Neural cell (in vitro differentiated cells): ENCODE results near the gene SMCO4. TPM values are rescaled to one million over a fixed set of nuclear protein-coding genes. Genes with fewer than 3 reads are reported as not detected.
"Not testable (repeated sequence)": the region's sequence is repeated elsewhere in the genome, so short reads cannot be mapped to it uniquely, and the experiment has no call there.

Experiments
- H2AFZ ChIP-seq: fragments of 200-600, 300-800 bp; sonication (generic), shearing (Covaris generic); 2 replicates; pipeline ENCODE4 v1.6.0; 2014; ENCODE audit warnings: low read depth, mild to moderate bottlenecking, antibody characterized with exemption, low read length, moderate library complexity
- H3F3A ChIP-seq: fragments of 200-600 bp; shearing (Covaris generic); 2 replicates; pipeline ENCODE4 v1.6.1; 2016; ENCODE audit warnings: mild to moderate bottlenecking, moderate library complexity, mixed read lengths, antibody characterized with exemption, low read length; ENCODE audit not compliant: insufficient read depth, poor library complexity, severe bottlenecking
- H3K27ac ChIP-seq: fragments of 200-600, 300-800 bp; sonication (generic), shearing (Covaris generic); 2 replicates; pipeline ENCODE4 v1.5.1; 2014; ENCODE audit warnings: mild to moderate bottlenecking, low read length, moderate library complexity
- H3K27me3 ChIP-seq: fragments of 300-800, 200-600 bp; sonication (generic), shearing (Covaris generic); 2 replicates; pipeline ENCODE4 v1.6.0; 2014; ENCODE audit warnings: mild to moderate bottlenecking, low read depth, low read length, moderate library complexity; ENCODE audit not compliant: insufficient read depth
- H3K36me3 ChIP-seq: fragments of 300-800, 200-600 bp; sonication (generic), shearing (Covaris generic); 2 replicates; pipeline ENCODE4 v1.5.1; 2014; ENCODE audit warnings: mild to moderate bottlenecking, antibody characterized with exemption, low read length, moderate library complexity; ENCODE audit not compliant: insufficient read depth
- H3K4me2 ChIP-seq: fragments of 300-800, 200-600 bp; sonication (generic), shearing (Covaris generic); 2 replicates; pipeline ENCODE4 v1.6.0; 2014; ENCODE audit warnings: mild to moderate bottlenecking, low read length
- H3K4me3 ChIP-seq: fragments of 300-800, 200-600 bp; sonication (generic), shearing (Covaris generic); 2 replicates; pipeline ENCODE4 v1.5.1; 2014; ENCODE audit warnings: mild to moderate bottlenecking, low read length, moderate library complexity
- H3K79me2 ChIP-seq: fragments of 200-600 bp; shearing (Covaris generic); replicated peaks from 2 replicates; pipeline ENCODE4 v1.6.0; 2014; ENCODE audit warnings: mild to moderate bottlenecking, low read length, moderate library complexity; ENCODE audit not compliant: insufficient read depth
- H3K9ac ChIP-seq: fragments of 300-800, 200-600 bp; sonication (generic), shearing (Covaris generic); 2 replicates; pipeline ENCODE4 v1.6.1; 2016; ENCODE audit warnings: mild to moderate bottlenecking, low read length, mixed read lengths
- H3K9me2 ChIP-seq: fragments of 200-600 bp; shearing (Covaris generic); 2 replicates; pipeline ENCODE4 v1.6.1; 2016; ENCODE audit warnings: mild to moderate bottlenecking, low read length, mixed read lengths; ENCODE audit not compliant: insufficient read depth
- H3K9me3 ChIP-seq: fragments of 200-600, 300-800 bp; sonication (generic), shearing (Covaris generic); 2 replicates; pipeline ENCODE4 v1.6.1; 2016; ENCODE audit warnings: mild to moderate bottlenecking, mixed run types, low read length, moderate library complexity, mixed read lengths
- H4K20me1 ChIP-seq: fragments of 200-600 bp; shearing (Covaris generic); 2 replicates; pipeline ENCODE4 v1.6.1; 2016; ENCODE audit warnings: mild to moderate bottlenecking, mixed run types; ENCODE audit not compliant: insufficient read depth
- CTCF ChIP-seq: fragments of 450-650 bp; IDR thresholded peaks from 2 replicates; pipeline ENCODE4 v1.5.1; 2014; ENCODE audit warnings: antibody characterized with exemption, mild to moderate bottlenecking, moderate library complexity; ENCODE audit not compliant: poor library complexity, severe bottlenecking
- EP300 ChIP-seq: fragments of 450-650 bp; conservative IDR thresholded peaks from 2 replicates; pipeline ENCODE4 v1.6.1; 2014; ENCODE audit warnings: antibody characterized with exemption, mild to moderate bottlenecking, moderate library complexity; ENCODE audit not compliant: poor library complexity, severe bottlenecking
- EZH2 ChIP-seq: fragments of 200-600, 300-800 bp; shearing (Covaris generic), sonication (generic); IDR thresholded peaks from 2 replicates; pipeline ENCODE4 v1.6.1; 2014; ENCODE audit warnings: antibody characterized with exemption, low read length, borderline replicate concordance, mild to moderate bottlenecking; ENCODE audit not compliant: insufficient read depth, poor library complexity, severe bottlenecking
- MXI1 ChIP-seq: fragments of 450-650 bp; conservative IDR thresholded peaks from 2 replicates; pipeline ENCODE4 v1.6.1; 2014; ENCODE audit warnings: antibody characterized with exemption, mild to moderate bottlenecking; ENCODE audit not compliant: poor library complexity, severe bottlenecking
- POLR2AphosphoS5 ChIP-seq: IDR thresholded peaks from 2 replicates; pipeline ENCODE4 v1.6.1; 2012
- RAD21 ChIP-seq: fragments of 450-650 bp; conservative IDR thresholded peaks from 2 replicates; pipeline ENCODE4 v1.6.1; 2014; ENCODE audit warnings: antibody characterized with exemption, mild to moderate bottlenecking, moderate library complexity
- REST ChIP-seq: IDR thresholded peaks from 2 replicates; pipeline ENCODE4 v1.6.1; 2012; ENCODE audit warnings: borderline replicate concordance
- SMC3 ChIP-seq: fragments of 450-650 bp; conservative IDR thresholded peaks from 2 replicates; pipeline ENCODE4 v1.6.1; 2014; ENCODE audit warnings: antibody characterized with exemption, mild to moderate bottlenecking, moderate library complexity; ENCODE audit not compliant: poor library complexity
- TAF1 ChIP-seq: IDR thresholded peaks from 2 replicates; pipeline ENCODE4 v1.6.1; 2012; ENCODE audit warnings: low read depth
- polyA plus RNA-seq: library from polyadenylated mRNA; depleted of rRNA; stranded (reverse); fragments of >200 nt; gene quantifications from 2 replicates; pipeline ENCODE4 v1.2.3, GENCODE V29; 2014

SMCO4 gene
- polyA plus RNA-seq, 1 donor from 2014 or later, result 10.0 TPM

- TF ChIP-seq TAF1, result no peak
- TF ChIP-seq RAD21, result no peak
- no peak for TF ChIP-seq POLR2AphosphoS5
- no peak for TF ChIP-seq EZH2
Observed at GRCh38 chr11:93587858-93588581, 44.8 kb upstream of the SMCO4 start (continued).

- not testable (repeated sequence) for H3F3A ChIP-seq, H3K36me3 ChIP-seq, H3K9ac ChIP-seq, H4K20me1 ChIP-seq, H3K9me3 ChIP-seq, H3K9me2 ChIP-seq, H3K4me3 ChIP-seq, H2AFZ ChIP-seq, H3K27me3 ChIP-seq, H3K79me2 ChIP-seq, H3K27ac ChIP-seq, H3K4me2 ChIP-seq
Observed at GRCh38 chr11:93587425-93587824, 44.2 kb upstream of the SMCO4 start.

- Histone ChIP-seq H3K79me2 (no peaks in the 10 kb centered on the region), H3K4me2 (no peak overlapping the region), H3K27ac (no peak overlapping the region), H3K9ac (no peak overlapping the region), H2AFZ (no peak overlapping the region), H3K36me3 (no peaks in the 10 kb centered on the region), H3K9me2 (no peaks in the 10 kb centered on the region), H4K20me1 (no peaks in the 10 kb centered on the region), H3K4me3 (no peak overlapping the region), H3F3A (no peaks in the 10 kb centered on the region), H3K9me3 (no peaks in the 10 kb centered on the region), H3K27me3 (no peaks in the 10 kb centered on the region)
- TF ChIP-seq EZH2 (no peak), MXI1 (no peak), CTCF (no peak), RAD21 (no peak), POLR2AphosphoS5 (no peak), TAF1 (no peak), SMC3 (no peak), EP300 (no peak), REST (no peak)
Observed at GRCh38 chr11:93585758-93586157, 42.6 kb upstream of the SMCO4 start.
